Ishikawa (cell line): ENCODE measurements around the gene PRR4.

Experiments
- CEBPB ChIP-seq: IDR thresholded peaks from 2 replicates; pipeline ENCODE4 v1.6.1; 2012
- CREB1 ChIP-seq: IDR thresholded peaks from 2 replicates; pipeline ENCODE4 v1.6.1; 2012; ENCODE audit warnings: low read depth
- EGR1 ChIP-seq: IDR thresholded peaks from 2 replicates; pipeline ENCODE4 v1.6.1; 2012
- EP300 ChIP-seq: IDR thresholded peaks from 2 replicates; pipeline ENCODE4 v1.6.1; 2012; ENCODE audit warnings: borderline replicate concordance
- FOXM1 ChIP-seq: IDR thresholded peaks from 2 replicates; pipeline ENCODE4 v1.6.1; 2012; ENCODE audit warnings: low read depth, borderline replicate concordance
- NFIC ChIP-seq: IDR thresholded peaks from 2 replicates; pipeline ENCODE4 v1.6.1; 2012
- RAD21 ChIP-seq: IDR thresholded peaks from 2 replicates; pipeline ENCODE4 v1.6.1; 2012; ENCODE audit warnings: low read depth
- TAF1 ChIP-seq: IDR thresholded peaks from 2 replicates; pipeline ENCODE4 v1.6.1; 2012; ENCODE audit warnings: low read depth, mild to moderate bottlenecking
- TCF12 ChIP-seq: IDR thresholded peaks from 2 replicates; pipeline ENCODE4 v1.6.1; 2012; ENCODE audit warnings: low read depth
- TEAD4 ChIP-seq: IDR thresholded peaks from 2 replicates; pipeline ENCODE4 v1.6.1; 2012
- YY1 ChIP-seq: IDR thresholded peaks from 2 replicates; pipeline ENCODE4 v1.6.1; 2012; ENCODE audit warnings: low read depth
- ZBTB7A ChIP-seq: IDR thresholded peaks from 2 replicates; pipeline ENCODE4 v1.6.1; 2012; ENCODE audit warnings: low read depth
- TF ChIP-seq, protein P1 (sequence below): IDR thresholded peaks from 2 replicates; pipeline ENCODE4 v1.6.1; 2012
- TF ChIP-seq, protein P2 (sequence below): IDR thresholded peaks from 2 replicates; pipeline ENCODE4 v1.6.1; 2012; ENCODE audit warnings: low read depth, mild to moderate bottlenecking
- TF ChIP-seq, protein P3 (sequence below): IDR thresholded peaks from 2 replicates; pipeline ENCODE4 v1.6.1; 2012

PRR4 gene

DNA sequence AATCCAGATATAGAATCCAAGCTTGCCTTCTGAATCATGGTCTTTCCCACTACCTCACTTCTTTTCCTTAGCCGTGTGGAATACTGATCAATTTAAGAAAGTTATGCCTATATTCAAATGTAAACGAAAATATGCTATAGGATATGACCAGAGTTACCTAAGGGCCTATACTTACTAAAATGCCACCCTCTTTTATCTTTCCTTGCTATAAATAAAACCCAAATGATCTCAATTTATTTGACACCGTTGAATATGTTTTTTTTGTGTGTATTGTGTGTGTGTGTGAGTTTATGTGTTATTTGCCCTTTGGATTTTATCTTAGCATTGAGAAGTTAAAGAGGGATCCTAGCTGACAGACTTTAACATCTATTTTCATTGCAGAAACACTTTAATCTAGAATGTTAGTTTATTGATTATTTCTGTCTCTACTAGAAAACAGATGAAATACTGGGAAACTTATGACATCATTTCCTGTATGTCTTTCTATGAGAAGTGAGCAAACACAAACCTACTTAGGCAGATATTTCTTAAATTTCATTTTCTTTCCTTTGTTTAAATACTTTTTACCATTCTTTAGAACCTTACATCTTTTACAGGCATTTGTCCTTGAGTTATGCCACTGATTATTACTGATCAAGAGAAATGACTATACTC is 37.3 kb downstream of the PRR4 start:
- TF ChIP-seq, protein P1, sequence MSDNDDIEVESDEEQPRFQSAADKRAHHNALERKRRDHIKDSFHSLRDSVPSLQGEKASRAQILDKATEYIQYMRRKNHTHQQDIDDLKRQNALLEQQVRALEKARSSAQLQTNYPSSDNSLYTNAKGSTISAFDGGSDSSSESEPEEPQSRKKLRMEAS = no peak
- no peak for TF ChIP-seq ZBTB7A

DNA sequence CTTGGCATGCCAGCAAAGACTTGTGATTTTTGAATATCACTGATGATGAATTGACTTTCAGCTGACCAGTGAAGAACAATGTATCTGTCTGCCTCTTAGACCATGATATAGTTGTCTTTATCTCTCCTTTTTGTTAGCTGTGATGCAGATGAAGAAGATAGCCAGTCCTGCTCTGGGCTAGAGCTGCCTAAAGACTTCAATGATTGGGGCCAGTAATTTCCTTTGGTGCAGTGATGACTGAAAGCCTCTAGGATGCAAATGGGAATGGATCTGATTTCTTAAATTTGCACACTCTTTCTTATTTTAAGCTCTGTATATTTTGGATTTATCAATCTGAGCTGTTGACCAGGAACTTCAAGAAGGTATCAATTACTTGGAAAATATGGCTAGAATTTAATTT is 39.2 kb downstream of the PRR4 start, which contains the start of gene TAS2R9:
TAS2R9 (minus strand) TSS at position 101 of the 400 bp plus-strand sequence; CDS start at position 8, 93 bp downstream.
- TF ChIP-seq, protein P2, sequence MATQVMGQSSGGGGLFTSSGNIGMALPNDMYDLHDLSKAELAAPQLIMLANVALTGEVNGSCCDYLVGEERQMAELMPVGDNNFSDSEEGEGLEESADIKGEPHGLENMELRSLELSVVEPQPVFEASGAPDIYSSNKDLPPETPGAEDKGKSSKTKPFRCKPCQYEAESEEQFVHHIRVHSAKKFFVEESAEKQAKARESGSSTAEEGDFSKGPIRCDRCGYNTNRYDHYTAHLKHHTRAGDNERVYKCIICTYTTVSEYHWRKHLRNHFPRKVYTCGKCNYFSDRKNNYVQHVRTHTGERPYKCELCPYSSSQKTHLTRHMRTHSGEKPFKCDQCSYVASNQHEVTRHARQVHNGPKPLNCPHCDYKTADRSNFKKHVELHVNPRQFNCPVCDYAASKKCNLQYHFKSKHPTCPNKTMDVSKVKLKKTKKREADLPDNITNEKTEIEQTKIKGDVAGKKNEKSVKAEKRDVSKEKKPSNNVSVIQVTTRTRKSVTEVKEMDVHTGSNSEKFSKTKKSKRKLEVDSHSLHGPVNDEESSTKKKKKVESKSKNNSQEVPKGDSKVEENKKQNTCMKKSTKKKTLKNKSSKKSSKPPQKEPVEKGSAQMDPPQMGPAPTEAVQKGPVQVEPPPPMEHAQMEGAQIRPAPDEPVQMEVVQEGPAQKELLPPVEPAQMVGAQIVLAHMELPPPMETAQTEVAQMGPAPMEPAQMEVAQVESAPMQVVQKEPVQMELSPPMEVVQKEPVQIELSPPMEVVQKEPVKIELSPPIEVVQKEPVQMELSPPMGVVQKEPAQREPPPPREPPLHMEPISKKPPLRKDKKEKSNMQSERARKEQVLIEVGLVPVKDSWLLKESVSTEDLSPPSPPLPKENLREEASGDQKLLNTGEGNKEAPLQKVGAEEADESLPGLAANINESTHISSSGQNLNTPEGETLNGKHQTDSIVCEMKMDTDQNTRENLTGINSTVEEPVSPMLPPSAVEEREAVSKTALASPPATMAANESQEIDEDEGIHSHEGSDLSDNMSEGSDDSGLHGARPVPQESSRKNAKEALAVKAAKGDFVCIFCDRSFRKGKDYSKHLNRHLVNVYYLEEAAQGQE = no peak
- TF ChIP-seq TAF1 (no peak), EP300 (no peak), CREB1 (no peak), CEBPB (no peak), EGR1 (no peak), RAD21 (no peak)
- TF ChIP-seq, protein P1 = no peak

DNA sequence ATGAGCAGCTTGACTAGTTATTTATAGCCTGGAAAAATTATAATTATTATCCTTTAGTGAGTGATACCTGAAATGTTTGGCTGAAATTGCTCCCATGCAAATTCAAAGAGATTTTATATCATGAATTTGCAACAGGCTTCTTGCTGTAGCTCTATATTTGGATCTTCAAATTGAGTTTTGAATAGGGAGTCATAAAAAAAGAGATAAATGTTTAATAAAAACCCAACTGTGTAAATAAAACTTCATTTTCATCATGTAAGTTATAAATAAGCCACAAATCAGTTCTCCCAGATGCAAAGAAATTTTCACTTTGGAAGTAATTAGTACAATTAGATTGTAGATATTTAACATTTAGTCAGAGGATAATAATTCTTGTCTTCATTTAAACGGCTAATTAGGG is 42.1 kb downstream of the PRR4 start, which contains the start of gene TAS2R8:
TAS2R8 (minus strand) TSS at position 101 of the 400 bp plus-strand sequence. CDS start 306 bp downstream, outside the sequence.
- no peak for TF ChIP-seq FOXM1

DNA sequence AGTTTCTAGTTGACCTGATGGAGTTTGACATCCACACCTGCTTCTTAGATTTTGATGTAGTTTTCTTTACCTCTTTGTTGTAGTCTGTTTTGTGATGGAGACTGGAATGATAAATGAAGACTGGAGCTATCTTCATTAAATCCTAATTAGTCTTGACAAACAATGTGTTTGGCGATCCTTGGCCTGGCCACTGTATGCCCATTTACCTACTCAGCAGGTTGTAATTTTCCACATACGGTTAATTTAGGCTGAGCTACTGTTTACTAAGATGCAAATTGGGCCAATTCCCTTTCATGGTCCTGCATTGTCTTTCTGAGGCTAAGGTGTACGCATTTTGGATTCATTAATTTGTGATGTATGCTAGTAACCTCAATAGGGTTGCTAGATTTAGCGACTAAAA is 46.7 kb downstream of the PRR4 start, which contains the start of gene TAS2R7:
TAS2R7 (minus strand) TSS at position 41 of the 400 bp plus-strand sequence. CDS start 57 bp downstream, outside the sequence.
- TF ChIP-seq TEAD4 (no peak), NFIC (no peak), FOXM1 (no peak), CEBPB (no peak), CREB1 (no peak), ZBTB7A (no peak), EGR1 (no peak), RAD21 (no peak), TCF12 (no peak), YY1 (no peak), TAF1 (no peak)
- TF ChIP-seq, protein P3, sequence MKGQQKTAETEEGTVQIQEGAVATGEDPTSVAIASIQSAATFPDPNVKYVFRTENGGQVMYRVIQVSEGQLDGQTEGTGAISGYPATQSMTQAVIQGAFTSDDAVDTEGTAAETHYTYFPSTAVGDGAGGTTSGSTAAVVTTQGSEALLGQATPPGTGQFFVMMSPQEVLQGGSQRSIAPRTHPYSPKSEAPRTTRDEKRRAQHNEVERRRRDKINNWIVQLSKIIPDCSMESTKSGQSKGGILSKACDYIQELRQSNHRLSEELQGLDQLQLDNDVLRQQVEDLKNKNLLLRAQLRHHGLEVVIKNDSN = no peak
- TF ChIP-seq, protein P1 = no peak
- TF ChIP-seq, protein P2 = no peak

DNA sequence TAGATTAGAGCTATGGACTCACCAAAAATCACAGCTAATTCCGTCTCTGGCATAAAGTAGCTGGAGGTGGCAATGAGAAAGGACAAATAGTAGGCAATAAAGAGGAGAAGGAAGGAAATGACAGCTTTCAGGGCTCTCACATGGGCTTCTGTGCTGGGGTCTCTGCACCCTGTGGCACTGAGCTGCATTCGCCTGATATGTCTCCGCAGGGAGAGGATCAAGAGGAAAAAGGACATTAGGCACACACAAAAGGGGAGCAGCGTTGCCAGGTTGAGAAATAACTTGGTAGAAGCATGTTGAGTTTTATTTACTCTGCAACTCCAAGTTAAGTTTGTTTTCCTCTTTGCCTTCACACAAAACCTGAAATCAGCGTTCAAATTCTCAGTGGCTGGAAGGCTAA is 47.5 kb downstream of the PRR4 start:
- TF ChIP-seq TAF1 = no peak
- no peak for TF ChIP-seq EGR1
- no peak for TF ChIP-seq TCF12
- no peak for TF ChIP-seq CREB1
- no peak for TF ChIP-seq CEBPB
- TF ChIP-seq, protein P1 = no peak
- TF ChIP-seq YY1 = no peak
- TF ChIP-seq NFIC = no peak
- no peak for TF ChIP-seq EP300
- no peak for TF ChIP-seq FOXM1
